ENCODE data around the gene XKR3.
"Not testable (repeated sequence)": the region's sequence is repeated elsewhere in the genome, so short reads cannot be mapped to it uniquely, and the experiment has no call there.

Gene XKR3

DNA sequence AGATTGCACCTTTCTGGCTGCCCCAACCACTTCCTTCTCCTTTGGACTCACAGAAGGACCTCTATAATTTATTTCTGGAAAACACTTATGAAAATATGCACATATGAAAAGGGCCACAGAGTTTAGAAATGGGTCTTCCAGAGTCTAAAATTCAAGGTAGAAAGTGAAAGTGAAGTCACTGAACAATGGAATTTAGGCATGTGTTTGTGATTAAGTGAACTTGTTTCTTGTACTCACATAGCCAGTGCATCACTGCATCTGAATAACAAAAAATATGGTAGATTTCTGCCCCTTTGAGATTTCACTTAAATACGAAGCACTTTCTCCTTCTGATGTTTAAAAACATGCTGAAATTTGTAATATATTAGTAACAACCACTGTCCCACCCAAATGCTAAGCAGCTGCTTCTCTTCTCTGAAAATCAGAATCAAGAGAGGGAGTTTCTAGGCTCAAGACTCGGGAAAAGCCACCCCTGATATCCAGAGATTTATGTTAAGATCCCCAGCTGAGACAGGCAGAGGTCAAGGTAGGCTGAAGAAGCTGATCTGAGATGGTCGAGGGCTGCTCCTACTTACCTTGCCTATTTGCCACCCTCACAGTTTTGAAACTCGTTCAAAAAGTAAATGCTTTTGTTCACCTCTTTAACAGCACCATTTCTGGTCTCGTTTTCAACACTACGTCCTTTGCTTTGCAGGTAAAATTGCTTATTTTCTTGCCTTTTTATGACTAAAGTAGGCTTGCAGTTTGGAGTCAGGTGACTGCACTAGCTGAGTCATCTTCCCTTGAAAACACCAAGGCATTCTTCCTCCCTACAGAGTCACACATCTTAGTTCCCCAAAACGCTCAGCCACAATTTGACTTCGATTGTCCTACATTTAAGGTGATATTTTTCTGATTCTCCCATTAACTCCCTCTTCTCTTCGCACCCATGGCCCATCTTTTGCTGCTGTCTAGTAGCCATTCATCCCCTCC is at the start of gene XKR3:
XKR3 (minus strand) TSS at position 696 of the 972 bp plus-strand sequence. CDS start 17,338 bp downstream, outside the sequence.
- DNase-seq (ENCODE audit: low read depth) = no peak
- TF ChIP-seq, protein P1, sequence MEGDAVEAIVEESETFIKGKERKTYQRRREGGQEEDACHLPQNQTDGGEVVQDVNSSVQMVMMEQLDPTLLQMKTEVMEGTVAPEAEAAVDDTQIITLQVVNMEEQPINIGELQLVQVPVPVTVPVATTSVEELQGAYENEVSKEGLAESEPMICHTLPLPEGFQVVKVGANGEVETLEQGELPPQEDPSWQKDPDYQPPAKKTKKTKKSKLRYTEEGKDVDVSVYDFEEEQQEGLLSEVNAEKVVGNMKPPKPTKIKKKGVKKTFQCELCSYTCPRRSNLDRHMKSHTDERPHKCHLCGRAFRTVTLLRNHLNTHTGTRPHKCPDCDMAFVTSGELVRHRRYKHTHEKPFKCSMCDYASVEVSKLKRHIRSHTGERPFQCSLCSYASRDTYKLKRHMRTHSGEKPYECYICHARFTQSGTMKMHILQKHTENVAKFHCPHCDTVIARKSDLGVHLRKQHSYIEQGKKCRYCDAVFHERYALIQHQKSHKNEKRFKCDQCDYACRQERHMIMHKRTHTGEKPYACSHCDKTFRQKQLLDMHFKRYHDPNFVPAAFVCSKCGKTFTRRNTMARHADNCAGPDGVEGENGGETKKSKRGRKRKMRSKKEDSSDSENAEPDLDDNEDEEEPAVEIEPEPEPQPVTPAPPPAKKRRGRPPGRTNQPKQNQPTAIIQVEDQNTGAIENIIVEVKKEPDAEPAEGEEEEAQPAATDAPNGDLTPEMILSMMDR (IDR thresholded peaks at IDR 0.05; ENCODE audit: control insufficient read depth, extremely low read depth, insufficient read depth) = no peak
- no peak within 1 kb of the TSS for H3K4me3 ChIP-seq (ENCODE audit: low read depth, low read length)

DNA sequence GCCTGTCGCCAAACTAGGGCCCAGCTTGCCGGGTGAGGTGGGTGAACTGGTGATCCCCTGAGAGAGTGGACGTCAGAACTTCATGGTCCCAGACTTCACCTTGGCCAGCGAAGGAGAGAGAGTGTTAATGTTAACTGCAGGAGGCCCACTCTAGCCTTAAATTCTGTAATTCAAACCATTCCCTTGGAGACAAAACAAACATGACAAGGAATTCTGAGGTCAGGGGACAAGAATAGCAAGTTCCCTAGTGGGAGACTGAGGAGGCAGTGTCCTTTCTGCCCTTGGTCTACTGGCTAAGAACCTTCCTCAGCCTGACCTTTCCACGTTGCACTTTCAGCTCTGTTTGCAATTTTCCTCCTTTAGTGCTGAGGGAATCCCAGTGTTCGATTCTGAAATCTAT is 44.4 kb upstream of the XKR3 start:
- H3K4me3 ChIP-seq (ENCODE audit: low read depth, low read length); DNase-seq (ENCODE audit: low read depth): not testable (repeated sequence)

DNA sequence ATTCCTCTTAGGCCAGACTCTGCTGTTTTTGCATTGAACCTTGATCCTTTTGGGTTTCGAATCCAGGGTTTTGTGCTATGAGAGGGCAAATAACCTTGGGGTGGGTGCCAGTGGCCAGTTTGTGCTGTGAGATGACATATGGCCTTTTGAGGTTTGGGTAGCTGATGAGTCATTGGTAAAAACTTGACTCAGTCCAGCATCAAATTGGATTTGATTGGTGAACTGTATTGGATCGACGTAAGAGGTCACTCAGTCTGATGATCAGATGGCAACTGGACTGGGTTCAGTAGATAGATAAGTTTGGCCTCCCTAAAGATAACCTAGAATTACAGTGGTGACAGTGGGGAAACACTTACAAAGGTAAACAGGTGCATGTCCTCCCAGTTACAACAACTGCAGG is 41.0 kb upstream of the XKR3 start:
- no peak for DNase-seq (ENCODE audit: low read depth)
- TF ChIP-seq, protein P1 (IDR thresholded peaks at IDR 0.05; ENCODE audit: control insufficient read depth, extremely low read depth, insufficient read depth) = no peak
- H3K4me3 ChIP-seq (ENCODE audit: low read depth, low read length) = no peak overlapping the region

DNA sequence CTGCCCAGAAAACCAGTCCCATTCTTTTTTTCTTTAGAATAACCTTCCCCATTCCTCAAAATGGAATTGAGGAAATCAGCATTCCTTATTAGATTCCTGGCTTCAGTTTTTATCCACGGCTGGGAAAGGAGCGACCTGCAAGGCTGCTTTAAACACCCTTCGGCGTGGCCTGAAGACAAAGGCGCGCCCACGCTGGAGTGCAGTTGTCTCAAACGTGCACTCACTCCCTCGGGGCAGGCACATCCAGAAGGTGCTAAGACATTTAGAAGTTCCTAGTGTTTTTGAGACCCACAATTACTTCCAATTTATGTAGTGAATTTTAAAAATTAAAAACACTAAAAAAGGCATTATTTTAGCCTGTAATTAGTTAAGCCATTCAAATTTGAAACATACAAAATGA is 31.6 kb upstream of the XKR3 start:
- DNase-seq (ENCODE audit: low read depth); H3K4me3 ChIP-seq (ENCODE audit: low read depth, low read length): not testable (repeated sequence)

DNA sequence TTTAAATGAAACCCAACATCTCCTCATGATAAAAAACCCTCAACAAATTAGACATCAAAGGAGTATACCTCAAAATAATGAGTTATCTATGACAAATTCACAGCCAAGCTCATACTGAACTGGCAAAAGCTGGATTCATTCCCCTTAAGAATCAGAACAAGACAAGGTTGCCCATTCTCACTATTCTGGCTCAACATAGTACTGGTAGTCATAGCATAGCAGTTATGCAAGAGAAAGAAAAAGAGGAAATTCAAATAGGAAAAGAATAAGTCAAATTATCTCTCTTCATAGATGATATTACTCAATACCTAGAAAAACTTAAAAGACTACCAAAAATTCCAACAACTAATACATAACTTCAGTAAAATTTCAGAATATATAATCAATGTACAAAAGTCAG is 29.4 kb upstream of the XKR3 start:
- H3K4me3 ChIP-seq (ENCODE audit: low read depth, low read length) = no peak overlapping the region
- TF ChIP-seq, protein P1 (IDR thresholded peaks at IDR 0.05; ENCODE audit: control insufficient read depth, extremely low read depth, insufficient read depth) = no peak
- no peak for DNase-seq (ENCODE audit: low read depth)

DNA sequence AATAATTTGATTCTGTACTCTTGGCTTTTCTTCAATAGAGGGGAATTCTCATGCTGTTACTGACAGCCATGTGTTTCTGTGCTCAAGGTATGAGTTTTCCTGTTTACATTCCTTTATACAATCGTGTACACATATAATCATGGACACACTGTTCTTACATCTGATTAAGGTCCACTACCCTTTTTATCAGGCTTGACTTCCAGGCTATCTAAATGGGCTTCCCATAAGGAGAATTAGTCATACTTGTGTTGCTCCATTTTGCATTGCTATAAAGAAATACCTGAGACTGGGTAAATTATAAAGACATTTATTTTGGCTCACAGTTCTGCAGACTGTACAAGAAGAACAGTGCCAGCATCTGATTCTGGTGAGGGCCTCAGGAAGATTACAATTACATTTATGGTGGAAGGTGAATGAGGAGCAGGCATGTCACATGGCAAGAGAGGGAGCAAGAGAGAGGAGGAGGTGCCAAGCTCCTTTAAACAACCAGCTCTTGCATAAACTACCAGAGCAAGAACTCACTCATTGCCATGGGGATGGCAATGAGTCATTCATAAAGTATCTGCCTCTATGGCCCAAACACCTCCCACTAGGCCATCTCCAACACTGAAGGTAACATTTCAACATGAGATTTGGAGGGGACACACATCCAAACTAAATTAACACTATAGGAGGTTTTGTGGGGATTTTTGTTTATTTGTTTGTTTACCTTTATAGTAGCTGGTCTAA is 26.2 kb upstream of the XKR3 start:
- not testable (repeated sequence) for DNase-seq (ENCODE audit: low read depth); H3K4me3 ChIP-seq (ENCODE audit: low read depth, low read length)

DNA sequence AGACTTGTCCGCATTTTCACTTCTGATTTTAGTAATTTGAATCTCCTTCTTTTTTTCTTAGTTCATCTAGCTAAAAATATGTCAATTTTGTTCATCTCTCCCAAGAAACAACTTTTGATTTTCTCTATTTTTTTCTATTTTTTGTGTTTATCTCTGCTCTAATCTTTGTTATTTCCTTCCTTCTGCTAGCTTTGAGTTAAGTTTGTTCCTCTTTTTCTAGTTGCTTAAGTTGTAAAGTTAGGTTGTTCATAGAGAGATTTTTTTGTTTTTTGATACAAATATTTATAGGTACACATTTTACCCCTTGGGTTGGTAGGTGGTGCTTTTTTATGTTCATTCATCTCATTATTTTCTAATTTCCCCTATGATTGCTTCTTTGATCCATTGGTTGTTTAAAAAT is 22.1 kb upstream of the XKR3 start:
- TF ChIP-seq, protein P1 (IDR thresholded peaks at IDR 0.05; ENCODE audit: control insufficient read depth, extremely low read depth, insufficient read depth) = no peak
- no peak for DNase-seq (ENCODE audit: low read depth)
- H3K4me3 ChIP-seq (ENCODE audit: low read depth, low read length) = no peak overlapping the region

DNA sequence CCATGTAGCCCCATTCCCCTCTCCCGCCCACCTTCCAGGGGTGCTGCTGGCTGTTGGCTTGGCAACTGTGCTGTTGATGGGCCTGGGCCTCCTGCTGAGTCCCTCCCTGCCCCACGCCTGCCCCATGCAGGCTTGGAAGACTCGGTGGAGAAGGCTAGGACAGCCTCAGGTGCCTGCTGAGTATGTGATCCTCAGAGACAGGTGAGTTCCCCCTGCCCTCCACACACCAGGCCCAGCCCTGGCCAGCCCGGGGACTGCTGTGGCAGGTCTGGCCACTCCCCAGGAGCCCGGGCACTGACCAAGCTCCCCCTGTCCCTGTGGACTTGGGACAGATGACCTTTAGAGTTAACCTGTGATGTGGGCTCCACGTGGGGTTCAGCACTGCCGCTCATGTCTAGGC is 20.7 kb upstream of the XKR3 start:
- no peak for DNase-seq (ENCODE audit: low read depth)
- TF ChIP-seq, protein P1 (IDR thresholded peaks at IDR 0.05; ENCODE audit: control insufficient read depth, extremely low read depth, insufficient read depth) = no peak
- no peak overlapping the region for H3K4me3 ChIP-seq (ENCODE audit: low read depth, low read length)
